SK-N-MC (cell line): ENCODE data around the gene PRDM2.

Source experiments
- EZH2 ChIP-seq: fragments of 200-600 bp; sonication (generic); IDR thresholded peaks from one replicate; pipeline ENCODE4 v1.6.1; 2017; ENCODE audit warnings: antibody characterized with exemption
- POLR2AphosphoS5 ChIP-seq: IDR thresholded peaks from 2 replicates; pipeline ENCODE4 v1.6.1; 2012; ENCODE audit warnings: mild to moderate bottlenecking, low read depth, low read length, borderline replicate concordance

DNA sequence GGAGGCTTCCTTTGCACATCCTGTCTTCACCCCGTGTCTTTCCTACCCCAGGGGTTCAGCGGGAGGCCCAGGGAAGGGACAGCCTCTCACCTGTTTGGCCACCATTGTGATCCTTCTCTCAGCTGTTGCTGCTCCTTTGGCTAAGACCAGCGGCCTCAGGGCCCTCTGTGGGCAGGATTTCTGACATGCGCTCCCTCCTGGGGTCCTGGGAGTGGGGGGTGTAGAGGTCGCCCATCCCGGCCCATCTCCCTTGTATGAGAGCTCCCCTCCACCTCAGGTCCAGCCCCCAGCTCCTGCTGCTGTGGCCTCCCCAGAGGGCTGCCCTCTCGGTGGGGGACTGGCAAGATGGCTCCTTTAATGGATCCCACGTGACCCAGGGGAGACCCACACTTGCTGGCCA lies 120.5 kb downstream of the PRDM2 start:
- TF ChIP-seq EZH2, result no peak
- TF ChIP-seq POLR2AphosphoS5, result no peak
